AG04449 (cell line): ENCODE results near the gene KIAA2012.

Experiments used
- CTCF ChIA-PET: fragments of 350-600 bp; formaldehyde crosslinking; extraction: SDS; loops from one replicate; lab custom pipeline; 2021; ENCODE audit warnings: antibody characterized with exemption; lab: Yijun Ruan, JAX
- POLR2A ChIA-PET: fragments of 400-600, 350-600 bp; formaldehyde crosslinking; extraction: SDS; loops from one replicate; lab custom pipeline; 2020; ENCODE audit warnings: antibody characterized with exemption, inconsistent platforms; lab: Yijun Ruan, JAX
- DNase-seq: peaks from one replicate; pipeline ENCODE4 v3.0.0-alpha.2; 2010; ENCODE audit warnings: low read depth, low spot score
- H3K4me3 ChIP-seq: 2 replicates; pipeline ENCODE4 v1.5.1; 2011; ENCODE audit warnings: low read depth, mild to moderate bottlenecking, control low read depth, low read length
- CTCF ChIP-seq: IDR thresholded peaks from one replicate; pipeline ENCODE4 v1.5.1; 2011; ENCODE audit warnings: mild to moderate bottlenecking, moderate library complexity, low read length, control low read depth, inconsistent platforms; ENCODE audit not compliant: insufficient read depth; ENCODE audit errors: missing control alignments

Gene KIAA2012

GRCh38 chr2:202095235-202095634 lies 22.2 kb downstream of the KIAA2012 start:
- ChIA-PET POLR2A (no interaction called here), CTCF (interaction anchor here (0.7 to 1.8 kb wide), 3 partner anchors 7 to 299 kb away, joined by 3 to 5 read pairs (median 5); no protein-coding TSS in a partner anchor)
- no peak for DNase-seq
- TF ChIP-seq CTCF, result no peak
- H3K4me3 ChIP-seq, result no peak overlapping the region

- no peak for TF ChIP-seq CTCF
- CTCF ChIA-PET, result interaction anchor here (1.1 to 1.2 kb wide), 3 partner anchors 75 to 236 kb away, joined by 3 to 5 read pairs (median 4); no protein-coding TSS in a partner anchor
- no peak for DNase-seq
- POLR2A ChIA-PET, result interaction anchor here (1.0 kb wide), 1 partner anchor 236 kb away, joined by 4 read pairs; no protein-coding TSS in a partner anchor
- no peak overlapping the region for H3K4me3 ChIP-seq
Measured at GRCh38 chr2:202096736-202097135, 23.7 kb downstream of the KIAA2012 start.

- CTCF ChIA-PET, result interaction anchor here (0.6 kb wide), 1 partner anchor 70 kb away, joined by 3 read pairs; no protein-coding TSS in a partner anchor
- no peak for DNase-seq
- TF ChIP-seq CTCF, result no peak
- POLR2A ChIA-PET, result no interaction called here
- H3K4me3 ChIP-seq, result no peak overlapping the region
Measured at GRCh38 chr2:202098291-202098690, 25.2 kb downstream of the KIAA2012 start.

- no peak for TF ChIP-seq CTCF
- DNase-seq, result no peak
- ChIA-PET CTCF (no interaction called here), POLR2A (no interaction called here)
- no peak overlapping the region for H3K4me3 ChIP-seq
Measured at GRCh38 chr2:202099515-202099914, 26.5 kb downstream of the KIAA2012 start.

- no peak for TF ChIP-seq CTCF
- H3K4me3 ChIP-seq, result no peak overlapping the region
- ChIA-PET CTCF (interaction anchor here (0.5 kb wide), 1 partner anchor 65 kb away, joined by 3 read pairs; no protein-coding TSS in a partner anchor), POLR2A (no interaction called here)
- no peak for DNase-seq
Measured at GRCh38 chr2:202100176-202100575, 27.1 kb downstream of the KIAA2012 start.

- DNase-seq, result no peak
- no peak for TF ChIP-seq CTCF
- POLR2A ChIA-PET, result no interaction called here
- no peak overlapping the region for H3K4me3 ChIP-seq
- CTCF ChIA-PET, result no interaction called here
Measured at GRCh38 chr2:202101026-202101579, 28.0 kb downstream of the KIAA2012 start.
